NCI-H1436 treated with DMSO at 0.1 percent for 48 hours (cell line): ENCODE measurements around the gene CLN6.
"Not testable (repeated sequence)": the region's sequence is repeated elsewhere in the genome, so short reads cannot be mapped to it uniquely, and the experiment has no call there.

Experiments
- DNase-seq: peaks from one replicate; lab custom pipeline; 2025; lab: John Stamatoyannopoulos, UW

CLN6 gene

DNA sequence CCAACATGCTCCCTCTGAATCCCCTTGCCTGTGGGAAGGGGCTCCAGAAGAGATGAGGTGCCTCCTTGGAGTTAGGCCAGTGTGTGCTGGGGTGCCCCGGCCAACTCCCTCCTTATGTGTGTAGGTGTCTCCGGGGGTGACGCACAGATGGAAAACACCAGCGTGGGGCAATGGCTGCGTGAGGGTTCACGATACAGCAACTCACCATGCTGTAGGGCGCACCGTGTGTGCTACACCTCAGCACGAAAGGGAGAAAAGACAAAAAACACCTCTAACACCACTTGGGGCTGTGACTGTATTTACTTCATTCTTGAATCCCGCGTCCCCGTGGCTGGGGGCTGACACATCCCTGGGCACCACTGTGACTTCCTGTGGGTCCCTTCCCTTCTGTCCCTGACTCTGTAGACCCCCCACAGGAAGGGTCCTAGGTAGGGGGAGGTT lies 22.8 kb downstream of the CLN6 start:
- no peak for DNase-seq

DNA sequence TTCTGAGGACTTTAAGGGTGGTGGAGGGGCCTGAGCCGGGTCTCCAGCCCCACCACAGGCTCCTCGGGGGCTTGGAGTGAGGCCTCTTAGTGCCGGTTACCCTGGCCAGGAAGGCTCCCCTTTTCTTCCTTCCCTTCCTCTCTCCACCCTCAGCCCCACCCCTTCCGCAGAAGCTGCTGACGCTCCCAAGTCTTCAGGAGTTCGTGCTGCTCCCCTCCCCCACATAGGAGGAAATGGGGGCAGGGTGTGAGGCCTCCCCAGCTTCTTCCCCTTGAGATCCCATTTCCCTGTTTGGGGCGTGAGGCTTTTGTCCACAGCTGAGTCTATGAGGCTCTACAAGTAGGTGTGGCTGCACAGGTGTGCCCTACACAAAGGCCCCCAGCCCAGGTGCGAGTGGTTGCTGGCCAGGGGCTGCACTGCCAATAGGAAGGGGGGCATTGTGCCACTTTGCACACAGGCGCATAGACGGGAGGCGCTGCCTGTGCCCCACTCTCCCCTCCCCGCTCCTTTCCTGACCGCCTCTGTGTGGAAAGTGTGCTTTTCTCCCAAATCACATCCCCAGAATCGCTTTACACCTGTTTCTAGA lies 23.5 kb downstream of the CLN6 start:
- DNase-seq: no peak

DNA sequence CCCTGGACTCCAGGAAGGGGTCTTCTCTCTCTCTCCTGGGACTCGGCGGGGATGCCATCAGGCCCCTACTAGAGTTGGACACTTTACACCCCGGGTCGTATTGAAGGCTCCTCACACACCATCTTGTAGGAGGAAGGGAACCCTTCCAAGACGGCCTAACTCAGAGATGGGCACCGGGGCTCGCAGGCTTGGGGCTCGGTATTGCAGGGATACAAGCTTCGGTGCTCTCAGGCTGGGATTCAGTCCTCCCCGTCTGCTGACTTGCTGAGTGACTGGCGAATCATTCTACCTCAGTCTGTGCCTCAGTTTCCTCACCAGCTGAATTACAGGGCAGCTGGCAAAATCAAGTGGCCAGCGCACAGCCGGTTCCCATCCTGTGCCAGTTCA lies 24.0 kb downstream of the CLN6 start:
- DNase-seq: no peak

DNA sequence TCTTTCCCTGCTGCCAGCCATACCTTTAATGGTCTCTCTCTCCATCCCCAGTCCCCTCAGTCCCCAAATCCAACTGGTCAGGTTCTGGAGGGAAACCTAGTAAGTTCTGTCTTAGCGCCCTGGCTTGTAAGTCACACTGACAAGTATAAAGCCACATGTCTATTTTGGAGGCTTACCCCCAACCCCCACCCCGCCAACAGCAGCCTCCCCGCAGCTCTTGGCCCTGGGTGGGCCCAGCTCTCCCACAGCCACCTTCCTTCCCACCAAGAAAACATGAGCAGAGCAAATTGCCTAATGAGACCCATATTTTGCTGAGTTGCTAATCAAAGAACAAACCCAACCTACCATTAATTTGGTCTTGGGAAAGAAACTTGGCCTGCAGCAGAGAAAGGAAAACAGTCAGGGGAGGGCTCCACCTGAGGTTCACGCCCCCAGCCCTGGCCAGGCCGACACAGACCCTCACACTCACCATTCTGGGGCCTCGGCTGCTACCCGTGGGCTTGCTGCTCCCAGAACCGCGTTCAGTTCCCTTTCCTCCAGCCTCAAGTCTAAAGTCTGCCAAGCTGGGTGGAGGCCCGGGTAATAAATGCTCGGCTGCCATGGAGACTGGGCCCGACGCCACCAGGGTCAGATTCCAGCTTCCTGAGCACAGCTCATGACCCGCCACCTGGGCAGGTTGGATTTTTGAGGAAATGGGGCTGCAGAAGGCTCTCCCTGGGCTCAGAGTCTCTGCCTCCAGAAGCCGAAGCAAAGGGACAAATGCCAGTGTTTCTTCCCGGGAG lies 24.6 kb downstream of the CLN6 start, which contains the start of gene CALML4:
Gene CALML4, minus strand, starts transcription at position 557 of the 782 bp plus-strand sequence. Its CDS starts 85 bp downstream, at position 472.
- no peak for DNase-seq

DNA sequence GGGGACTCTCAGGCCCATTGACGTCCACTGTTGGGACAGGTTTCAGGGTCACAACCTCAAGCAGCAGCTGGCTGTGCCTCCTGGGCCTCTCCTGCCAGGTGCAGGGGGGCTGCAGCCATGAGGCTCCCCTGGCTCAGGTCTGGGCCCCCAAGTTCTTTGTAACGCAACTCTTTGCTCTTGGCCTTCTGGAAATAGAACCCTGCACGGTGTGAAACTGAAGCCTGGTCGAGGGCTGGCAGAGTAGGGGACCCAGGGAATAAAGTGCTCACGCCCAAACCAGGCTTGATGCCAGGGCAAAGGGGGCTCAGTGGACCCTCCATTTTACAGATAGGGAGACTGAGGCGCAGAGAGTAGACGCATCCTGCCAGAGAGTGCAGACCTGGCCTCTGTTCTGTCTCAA lies 25.2 kb downstream of the CLN6 start:
- DNase-seq: no peak

DNA sequence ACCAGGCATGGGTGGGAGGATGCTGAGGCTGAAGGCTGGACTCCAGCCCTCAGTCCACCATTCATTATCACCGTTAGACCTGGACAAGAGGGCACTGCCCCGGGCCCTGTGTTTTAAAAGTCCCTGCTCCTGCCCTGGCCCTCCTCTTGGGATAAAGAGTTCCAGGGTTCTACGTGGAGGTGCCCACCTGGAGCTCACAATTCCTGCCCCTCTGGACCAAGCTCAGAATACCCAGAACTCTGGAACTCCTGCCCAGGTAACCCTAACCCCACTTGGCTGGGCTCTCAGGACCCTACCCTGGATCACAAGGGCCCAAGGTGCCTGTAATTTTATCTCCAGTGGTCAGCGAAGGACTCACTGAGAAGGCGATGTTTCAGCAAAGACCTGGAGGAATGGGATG lies 25.6 kb downstream of the CLN6 start:
- DNase-seq: no peak

DNA sequence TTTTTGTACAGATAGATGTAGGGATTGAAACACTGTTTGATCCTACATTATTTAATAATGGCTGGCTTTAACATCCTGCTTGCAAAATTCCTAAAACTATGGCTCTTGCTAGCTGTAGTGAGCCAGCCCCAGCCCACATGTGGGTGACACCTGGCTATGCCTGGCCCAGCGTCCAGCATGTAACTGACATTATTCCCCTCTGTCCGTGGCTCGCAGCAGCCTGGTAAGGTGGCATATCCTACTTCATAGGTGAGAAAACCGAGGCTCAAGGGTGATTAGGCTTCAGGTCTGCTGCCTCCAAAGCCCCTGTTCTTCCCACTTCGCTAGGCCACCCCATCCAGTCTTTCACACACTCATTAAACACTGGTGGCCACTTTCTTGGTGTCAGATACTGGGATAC lies 26.0 kb downstream of the CLN6 start:
- DNase-seq: no peak

- DNase-seq: not testable (repeated sequence)
Measured at GRCh38 chr15:68202994-68203393, 26.5 kb downstream of the CLN6 start.

DNA sequence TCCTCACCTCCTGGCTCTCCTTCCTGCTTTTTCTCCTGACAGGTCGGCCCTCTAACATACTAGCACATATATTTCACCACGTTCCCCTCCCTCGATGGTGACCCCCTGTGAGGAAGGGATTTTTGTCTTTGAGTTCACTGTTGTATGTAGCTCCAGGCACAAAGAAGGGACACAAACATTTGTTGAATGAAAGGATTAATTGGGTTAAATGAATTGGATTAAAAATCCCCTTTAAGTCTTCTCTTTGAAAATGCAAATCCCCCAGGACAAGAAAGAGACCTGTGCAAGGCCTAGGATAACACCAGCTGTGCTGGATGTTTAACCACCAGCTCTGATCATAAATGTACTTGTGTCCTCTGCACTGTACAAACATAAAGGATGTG lies 27.7 kb downstream of the CLN6 start:
- DNase-seq: no peak

DNA sequence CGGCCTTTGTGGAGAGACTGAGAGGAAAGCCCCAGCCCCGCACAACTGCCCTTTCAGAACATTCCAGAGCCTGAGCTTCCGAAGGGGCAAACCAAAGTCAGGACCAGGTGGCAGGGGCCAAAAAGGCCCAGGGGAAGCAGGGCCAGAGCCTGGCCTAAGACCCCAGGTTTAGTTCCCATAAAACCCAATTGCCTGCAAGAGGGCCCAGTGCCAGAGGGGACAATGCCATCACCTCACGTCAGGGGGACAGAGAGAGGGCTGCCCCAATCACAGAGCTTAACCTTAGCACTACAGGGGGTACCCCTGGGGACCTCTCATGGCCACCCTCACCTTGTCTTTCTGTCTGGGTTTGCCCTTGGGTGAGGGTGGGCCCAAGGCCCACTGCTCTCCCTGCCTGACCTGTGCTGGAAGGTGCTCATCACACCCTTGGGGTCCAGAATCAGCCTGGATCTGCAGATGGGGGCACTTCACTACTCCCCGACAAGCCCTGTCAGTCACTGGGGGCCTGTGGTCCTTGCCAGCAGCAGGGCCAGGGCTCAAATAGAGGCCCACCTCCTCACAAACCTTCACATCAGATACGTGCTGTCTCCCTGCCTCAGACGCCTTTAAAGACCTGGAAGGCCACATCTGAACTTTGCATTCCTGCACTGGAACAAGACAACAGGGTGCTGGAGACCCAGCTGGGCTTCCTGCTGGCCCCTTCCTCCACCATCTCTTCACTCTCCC lies 28.2 kb downstream of the CLN6 start:
- DNase-seq: no peak

GRCh38 chr15:68200016-68200861 lies 29.3 kb downstream of the CLN6 start:
- DNase-seq: no peak

- DNase-seq: no peak
Measured at GRCh38 chr15:68199340-68199739, 30.2 kb downstream of the CLN6 start.

DNA sequence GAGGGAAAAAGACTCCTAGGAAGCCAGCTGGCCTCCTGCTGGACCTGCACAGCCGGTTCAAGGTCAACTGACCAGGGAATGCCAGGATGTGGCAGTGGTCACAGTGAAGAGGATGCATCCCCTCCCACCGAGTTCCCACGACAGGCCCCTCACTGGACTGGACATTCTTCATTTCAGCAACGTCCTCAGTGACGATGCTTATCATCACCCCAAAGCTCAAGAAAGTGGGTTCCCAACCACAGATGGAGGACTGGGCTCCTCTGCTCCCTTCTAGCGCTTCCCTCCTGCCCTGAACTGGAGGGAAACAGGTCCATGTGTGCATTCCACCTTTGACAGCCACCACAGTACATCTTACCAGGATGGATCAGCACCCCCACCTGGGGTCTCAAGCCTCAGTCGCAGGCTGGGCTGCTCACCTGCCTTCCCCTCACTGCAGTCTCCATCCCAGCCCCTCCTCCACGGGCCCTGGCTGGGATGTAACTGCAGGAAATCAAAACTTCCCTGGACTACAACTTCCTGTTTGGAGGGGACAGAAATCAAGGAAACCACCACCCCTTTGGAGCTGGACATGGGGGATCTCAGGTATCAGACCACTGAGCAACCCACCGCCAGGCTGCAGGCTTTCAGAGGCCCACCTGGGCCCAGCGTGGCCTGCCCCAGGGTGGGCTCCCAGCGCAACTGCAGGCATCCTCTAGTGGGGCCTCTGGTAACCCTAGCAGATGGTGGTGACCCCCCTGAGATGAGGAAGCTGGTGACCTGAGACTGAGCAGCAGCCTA lies 31.7 kb downstream of the CLN6 start:
- no peak for DNase-seq

- no peak for DNase-seq
Measured at GRCh38 chr15:68197170-68197492, 32.4 kb downstream of the CLN6 start.

GRCh38 chr15:68196445-68197169 lies 32.9 kb downstream of the CLN6 start:
- no peak for DNase-seq

DNA sequence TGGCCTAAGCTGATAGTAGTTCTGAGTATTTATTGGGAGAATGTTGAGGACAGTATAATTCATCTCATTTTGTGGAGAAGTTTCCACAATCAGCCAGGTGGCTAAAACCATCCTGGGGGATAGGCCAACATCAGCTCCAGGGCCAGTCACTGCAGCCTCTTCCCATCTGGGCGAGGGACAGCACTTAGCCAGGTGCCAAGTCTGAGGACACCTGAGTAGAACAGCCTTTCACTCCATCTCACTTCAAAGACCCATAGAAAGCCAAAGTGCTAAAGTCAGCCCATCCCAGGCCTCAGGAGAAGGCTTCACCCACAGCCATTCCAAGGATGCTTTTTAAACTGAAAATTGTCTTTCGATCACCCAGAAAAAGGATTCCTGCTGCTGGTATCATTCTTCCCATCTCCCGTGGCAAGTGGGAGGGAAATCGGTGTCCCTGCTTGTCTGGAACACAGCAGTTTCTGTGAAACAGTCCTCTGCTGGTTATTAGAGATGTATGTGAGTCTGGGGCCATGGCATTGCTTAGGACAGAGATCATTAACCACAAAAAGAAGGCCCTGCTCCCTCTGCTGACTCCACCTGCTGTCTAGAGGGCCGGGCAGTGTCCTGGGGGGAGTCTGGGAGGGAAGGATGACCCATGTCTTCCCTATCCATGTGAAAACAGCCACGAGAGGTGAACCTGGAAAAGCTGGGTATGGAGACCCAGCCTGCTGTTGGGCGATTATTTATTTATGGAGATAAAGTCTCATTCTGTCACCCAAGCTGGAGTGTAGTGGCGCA lies 34.0 kb downstream of the CLN6 start:
- no peak for DNase-seq

GRCh38 chr15:68192804-68193486 lies 36.6 kb downstream of the CLN6 start:
- no peak for DNase-seq

- DNase-seq: no peak
Measured at GRCh38 chr15:68192117-68192516, 37.4 kb downstream of the CLN6 start.

- DNase-seq: no peak
Measured at GRCh38 chr15:68191555-68191954, 38.0 kb downstream of the CLN6 start.
